Nephron progenitor cell (in vitro differentiated cells): ENCODE measurements around the gene KLHL10.
A peak's percentile ranks its signal among the peaks of the same experiment; 100 is the strongest.

Source experiments
- DNase-seq: peaks from one replicate; pipeline ENCODE4 v3.0.0; 2021
- H3K27ac Mint-ChIP-seq: 2 replicates; pipeline ENCODE4 v1.8.0; 2021; ENCODE audit warnings: mild to moderate bottlenecking, moderate library complexity, mixed read lengths
- H3K27me3 Mint-ChIP-seq: 2 replicates; pipeline ENCODE4 v1.8.0; 2021; ENCODE audit warnings: mild to moderate bottlenecking, low read depth, mixed read lengths; ENCODE audit not compliant: poor library complexity
- H3K36me3 Mint-ChIP-seq: 2 replicates; pipeline ENCODE4 v1.8.0; 2021; ENCODE audit warnings: low read depth, mixed read lengths
- H3K4me1 Mint-ChIP-seq: 2 replicates; pipeline ENCODE4 v1.8.0; 2021; ENCODE audit warnings: mixed read lengths
- H3K4me3 Mint-ChIP-seq: 2 replicates; pipeline ENCODE4 v1.8.0; 2021; ENCODE audit warnings: mild to moderate bottlenecking, moderate library complexity, mixed read lengths
- H3K9me3 Mint-ChIP-seq: 2 replicates; pipeline ENCODE4 v1.8.0; 2021; ENCODE audit warnings: mild to moderate bottlenecking, moderate library complexity, mixed read lengths
- TF ChIP-seq, protein P1 (sequence below): fragments of 200-600 bp; sonication (generic); IDR thresholded peaks from 2 replicates; pipeline ENCODE4 v1.5.0; 2021; ENCODE audit warnings: antibody characterized with exemption

KLHL10 gene

GRCh38 chr17:41812381-41813151 is 25.1 kb upstream of the KLHL10 start, which contains the start of gene FKBP10:
Gene FKBP10 (plus strand): TSS chr17:41813004. CDS start chr17:41813035, 31 bp downstream.
- Mint-ChIP-seq H3K4me3 (peak within 1 kb of the TSS; percentile 93), H3K27ac (peak within 1 kb of the TSS; percentile 98), H3K4me1 (peaks cover 55% of the 10 kb centered on the region), H3K27me3 (peaks cover 3% of the 10 kb centered on the region), H3K36me3 (peaks cover 35% of the 10 kb centered on the region), H3K9me3 (no peaks in the 10 kb centered on the region)
- TF ChIP-seq, protein P1, sequence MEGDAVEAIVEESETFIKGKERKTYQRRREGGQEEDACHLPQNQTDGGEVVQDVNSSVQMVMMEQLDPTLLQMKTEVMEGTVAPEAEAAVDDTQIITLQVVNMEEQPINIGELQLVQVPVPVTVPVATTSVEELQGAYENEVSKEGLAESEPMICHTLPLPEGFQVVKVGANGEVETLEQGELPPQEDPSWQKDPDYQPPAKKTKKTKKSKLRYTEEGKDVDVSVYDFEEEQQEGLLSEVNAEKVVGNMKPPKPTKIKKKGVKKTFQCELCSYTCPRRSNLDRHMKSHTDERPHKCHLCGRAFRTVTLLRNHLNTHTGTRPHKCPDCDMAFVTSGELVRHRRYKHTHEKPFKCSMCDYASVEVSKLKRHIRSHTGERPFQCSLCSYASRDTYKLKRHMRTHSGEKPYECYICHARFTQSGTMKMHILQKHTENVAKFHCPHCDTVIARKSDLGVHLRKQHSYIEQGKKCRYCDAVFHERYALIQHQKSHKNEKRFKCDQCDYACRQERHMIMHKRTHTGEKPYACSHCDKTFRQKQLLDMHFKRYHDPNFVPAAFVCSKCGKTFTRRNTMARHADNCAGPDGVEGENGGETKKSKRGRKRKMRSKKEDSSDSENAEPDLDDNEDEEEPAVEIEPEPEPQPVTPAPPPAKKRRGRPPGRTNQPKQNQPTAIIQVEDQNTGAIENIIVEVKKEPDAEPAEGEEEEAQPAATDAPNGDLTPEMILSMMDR = no peak
- peak; percentile 90 for DNase-seq

- peak overlapping the region; percentile 93 for H3K4me3 Mint-ChIP-seq
- H3K27ac Mint-ChIP-seq = peak overlapping the region; percentile 58
- peaks cover 60% of the 10 kb centered on the region for H3K4me1 Mint-ChIP-seq
- peaks cover 35% of the 10 kb centered on the region for H3K36me3 Mint-ChIP-seq
- TF ChIP-seq, protein P1 = no peak
- peaks cover 3% of the 10 kb centered on the region for H3K27me3 Mint-ChIP-seq
- no peaks in the 10 kb centered on the region for H3K9me3 Mint-ChIP-seq
- DNase-seq = no peak
These were observed 24.4 kb upstream of the KLHL10 start for GRCh38 chr17:41813152-41813680.

DNA sequence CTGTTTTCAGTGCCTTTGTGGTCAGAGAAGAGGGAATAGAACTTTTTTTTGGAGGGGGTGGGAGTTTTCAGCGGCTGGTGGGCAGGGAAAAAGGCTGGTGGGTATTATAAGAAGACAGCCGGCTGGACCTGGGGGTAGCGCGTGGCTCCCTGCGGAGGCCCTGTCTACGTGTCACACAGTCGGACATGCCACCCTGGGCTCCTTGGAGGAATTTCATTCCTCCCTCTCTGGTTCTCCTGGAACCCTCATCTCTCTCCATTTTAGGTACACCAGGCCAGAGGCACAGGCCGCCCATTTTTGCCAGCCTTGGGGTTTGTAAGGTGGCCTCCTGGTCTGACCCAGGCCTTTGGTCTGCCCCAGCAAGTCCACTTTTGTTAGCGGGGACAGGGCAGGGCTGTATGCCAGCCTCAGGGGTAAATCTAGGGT is 23.9 kb upstream of the KLHL10 start:
- Mint-ChIP-seq H3K4me1 (peaks cover 63% of the 10 kb centered on the region), H3K4me3 (peak overlapping the region; percentile 93), H3K27ac (peak overlapping the region; percentile 58), H3K27me3 (peaks cover 3% of the 10 kb centered on the region), H3K9me3 (no peaks in the 10 kb centered on the region), H3K36me3 (peaks cover 34% of the 10 kb centered on the region)
- DNase-seq = no peak
- TF ChIP-seq, protein P1 = no peak

- H3K27me3 Mint-ChIP-seq = peaks cover 3% of the 10 kb centered on the region
- no peak for DNase-seq
- H3K4me3 Mint-ChIP-seq = peak overlapping the region; percentile 93
- H3K36me3 Mint-ChIP-seq = peaks cover 32% of the 10 kb centered on the region
- peaks cover 63% of the 10 kb centered on the region for H3K4me1 Mint-ChIP-seq
- H3K27ac Mint-ChIP-seq = peak overlapping the region; percentile 97
- H3K9me3 Mint-ChIP-seq = no peaks in the 10 kb centered on the region
- TF ChIP-seq, protein P1 = no peak
These were observed 23.4 kb upstream of the KLHL10 start for GRCh38 chr17:41814195-41814594.

GRCh38 chr17:41816637-41817320 is 20.8 kb upstream of the KLHL10 start:
- Mint-ChIP-seq H3K27ac (no peak overlapping the region), H3K27me3 (no peaks in the 10 kb centered on the region), H3K9me3 (no peaks in the 10 kb centered on the region), H3K4me1 (peaks cover 63% of the 10 kb centered on the region), H3K36me3 (peaks cover 25% of the 10 kb centered on the region), H3K4me3 (no peak overlapping the region)
- DNase-seq = no peak
- TF ChIP-seq, protein P1 = no peak
